GM12873 (cell line): ENCODE measurements around the gene ARV1.

Source experiments
- TF ChIP-seq, protein P1 (sequence below): IDR thresholded peaks from 2 replicates; pipeline ENCODE4 v1.5.1; 2012; ENCODE audit warnings: low read depth, mild to moderate bottlenecking, moderate library complexity, low read length, control low read depth; ENCODE audit not compliant: insufficient read depth; ENCODE audit errors: missing control alignments

Gene ARV1

DNA sequence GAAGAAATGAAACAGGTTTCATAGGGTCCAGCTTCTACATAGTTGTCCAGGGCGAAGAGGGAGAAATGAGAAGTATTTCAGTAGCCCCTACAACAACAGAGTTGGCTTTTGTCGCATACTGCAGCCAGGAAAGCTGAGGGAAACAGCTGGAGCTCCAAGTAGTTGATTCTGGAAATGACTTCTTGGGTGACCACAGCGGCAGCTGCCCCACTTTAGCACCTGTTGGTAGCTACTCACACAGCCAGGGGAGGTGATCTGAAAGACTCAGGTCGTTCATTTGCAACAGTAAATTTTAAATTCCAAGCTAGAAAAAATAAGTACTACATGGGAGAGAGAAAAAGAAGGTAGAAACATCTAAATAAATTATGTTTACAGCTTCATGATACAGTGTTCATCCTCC lies 2.5 kb upstream of the ARV1 start:
- TF ChIP-seq, protein P1, sequence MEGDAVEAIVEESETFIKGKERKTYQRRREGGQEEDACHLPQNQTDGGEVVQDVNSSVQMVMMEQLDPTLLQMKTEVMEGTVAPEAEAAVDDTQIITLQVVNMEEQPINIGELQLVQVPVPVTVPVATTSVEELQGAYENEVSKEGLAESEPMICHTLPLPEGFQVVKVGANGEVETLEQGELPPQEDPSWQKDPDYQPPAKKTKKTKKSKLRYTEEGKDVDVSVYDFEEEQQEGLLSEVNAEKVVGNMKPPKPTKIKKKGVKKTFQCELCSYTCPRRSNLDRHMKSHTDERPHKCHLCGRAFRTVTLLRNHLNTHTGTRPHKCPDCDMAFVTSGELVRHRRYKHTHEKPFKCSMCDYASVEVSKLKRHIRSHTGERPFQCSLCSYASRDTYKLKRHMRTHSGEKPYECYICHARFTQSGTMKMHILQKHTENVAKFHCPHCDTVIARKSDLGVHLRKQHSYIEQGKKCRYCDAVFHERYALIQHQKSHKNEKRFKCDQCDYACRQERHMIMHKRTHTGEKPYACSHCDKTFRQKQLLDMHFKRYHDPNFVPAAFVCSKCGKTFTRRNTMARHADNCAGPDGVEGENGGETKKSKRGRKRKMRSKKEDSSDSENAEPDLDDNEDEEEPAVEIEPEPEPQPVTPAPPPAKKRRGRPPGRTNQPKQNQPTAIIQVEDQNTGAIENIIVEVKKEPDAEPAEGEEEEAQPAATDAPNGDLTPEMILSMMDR = no peak

DNA sequence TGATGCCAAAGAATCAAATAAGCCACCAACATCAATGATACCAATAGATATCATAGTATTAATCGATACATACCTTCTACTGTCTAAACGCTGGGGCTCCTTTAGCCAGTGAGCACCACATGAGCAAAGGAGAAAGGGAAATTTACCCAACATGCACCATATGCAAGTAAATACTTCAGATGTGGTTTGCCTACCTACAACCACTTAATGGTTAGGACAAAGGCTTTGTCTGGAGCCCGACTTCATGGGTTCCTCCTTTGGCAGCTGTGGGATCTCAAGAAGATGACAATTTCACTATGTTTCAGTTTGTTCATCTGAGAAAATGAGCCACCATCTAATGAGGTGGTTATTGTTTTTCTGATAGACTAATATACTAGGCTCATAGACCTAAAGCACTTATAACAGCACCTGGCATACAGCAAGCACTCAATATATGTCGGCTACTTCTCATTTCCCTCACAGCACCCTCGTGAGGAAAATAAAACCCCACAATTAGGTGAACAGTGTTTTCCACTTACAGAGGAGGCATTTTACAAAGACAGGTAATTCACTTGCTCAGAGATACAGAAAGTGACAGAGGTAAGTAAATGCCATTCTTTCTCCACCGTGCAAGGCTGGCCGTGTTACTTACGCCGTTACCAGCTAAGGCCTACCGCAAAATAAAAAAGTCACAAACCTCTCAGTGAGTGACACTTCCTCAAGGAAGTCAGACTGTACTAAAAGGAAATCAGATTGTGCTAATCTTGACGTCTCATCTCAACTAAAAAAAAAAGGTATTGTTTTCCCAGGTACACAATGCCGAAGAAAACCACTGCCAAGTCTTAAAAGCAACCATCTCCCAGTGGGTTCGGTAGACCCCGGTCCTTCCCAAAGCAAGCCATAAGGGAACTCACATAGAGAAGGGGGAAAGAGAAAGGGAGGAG lies 1.8 kb upstream of the ARV1 start:
- TF ChIP-seq, protein P1 = no peak

DNA sequence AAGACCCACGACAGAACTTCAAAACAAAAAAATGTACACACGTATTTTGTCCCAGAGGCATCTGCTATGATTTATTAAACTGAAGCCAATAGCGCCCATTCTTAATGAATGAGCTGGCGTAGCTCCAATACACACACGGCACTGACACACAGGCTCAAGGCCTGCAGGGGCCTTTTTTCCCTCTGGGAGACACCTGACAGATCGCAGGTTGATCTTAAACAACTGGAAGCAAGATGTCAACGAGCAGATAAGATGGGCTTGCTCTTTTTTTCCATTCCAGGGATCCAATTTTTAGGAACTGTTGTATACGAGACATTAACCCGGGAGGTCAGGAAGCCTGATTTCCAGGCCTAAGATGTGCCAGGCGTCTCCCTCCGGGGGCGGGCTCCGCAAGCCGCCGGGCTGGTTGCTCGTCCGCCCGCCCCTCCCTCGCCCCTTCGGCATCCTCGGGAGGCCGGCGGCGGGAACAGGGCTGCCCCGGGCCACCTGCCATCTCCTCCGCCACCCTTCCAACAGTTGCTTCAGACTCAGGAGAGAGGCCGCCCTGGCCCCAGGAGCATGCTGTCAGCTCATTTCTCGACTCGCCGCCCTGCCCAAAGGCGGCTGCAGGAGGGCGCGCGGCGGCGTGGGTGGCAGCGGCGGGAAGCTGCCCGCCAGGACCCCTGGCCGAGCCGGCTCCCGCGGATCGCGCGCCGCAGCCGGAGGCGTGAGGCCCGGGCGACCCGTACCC lies 968 bp upstream of the ARV1 start:
- TF ChIP-seq, protein P1 = no peak

DNA sequence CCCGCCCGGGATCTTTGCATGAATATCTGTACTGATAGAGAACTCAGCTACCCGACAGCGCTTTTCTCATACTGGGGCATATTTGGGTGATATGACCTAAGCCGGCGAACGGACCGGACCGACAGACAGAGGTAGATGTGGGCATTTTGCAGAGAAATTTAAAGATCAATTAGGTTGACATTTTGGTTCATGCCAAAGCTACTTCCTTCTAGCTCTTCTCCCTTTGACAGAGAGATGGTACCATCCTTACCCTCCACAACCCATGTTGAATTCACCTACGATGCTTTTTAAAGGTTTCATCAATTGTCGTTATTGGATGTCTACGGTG lies 459 bp downstream of the ARV1 start:
- TF ChIP-seq, protein P1 = no peak

DNA sequence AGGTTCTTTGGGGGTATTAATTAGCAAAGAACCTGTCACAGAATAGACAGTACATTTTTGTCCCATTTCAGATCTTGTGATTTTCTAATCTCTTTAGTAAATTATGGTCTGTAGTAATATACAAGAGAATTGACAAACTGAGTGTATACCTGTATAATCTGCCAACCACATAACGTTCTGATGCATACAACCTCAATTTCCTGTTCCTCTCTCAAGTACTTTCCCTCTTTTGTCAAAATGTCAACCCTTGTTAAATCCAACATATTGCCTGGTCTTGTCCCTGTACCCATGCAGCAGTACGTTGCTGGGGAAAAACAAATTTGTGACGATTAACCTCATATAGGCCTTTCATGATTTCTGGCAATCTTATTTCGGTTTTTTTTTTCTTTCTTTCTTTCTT lies 1.1 kb downstream of the ARV1 start:
- TF ChIP-seq, protein P1 = no peak

DNA sequence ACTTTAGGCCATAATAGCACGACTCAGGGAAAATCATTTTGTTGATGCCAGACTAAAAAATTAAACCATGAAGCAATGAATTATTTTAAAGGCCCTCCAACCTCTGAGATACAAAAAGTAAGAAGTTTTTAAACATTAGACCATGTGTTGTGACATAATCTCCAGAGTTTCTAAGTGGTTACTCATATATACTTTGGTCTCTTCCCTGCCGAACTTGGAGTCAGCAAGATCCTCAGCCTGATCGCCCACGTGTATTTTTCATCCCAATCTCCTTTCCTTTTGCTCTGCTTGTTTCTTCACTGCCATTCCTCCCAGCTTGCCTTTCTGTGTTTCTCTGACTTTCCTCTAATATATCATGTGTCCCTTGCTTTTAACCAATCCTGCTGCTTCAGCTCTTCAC lies 3.8 kb downstream of the ARV1 start:
- TF ChIP-seq, protein P1 = no peak

DNA sequence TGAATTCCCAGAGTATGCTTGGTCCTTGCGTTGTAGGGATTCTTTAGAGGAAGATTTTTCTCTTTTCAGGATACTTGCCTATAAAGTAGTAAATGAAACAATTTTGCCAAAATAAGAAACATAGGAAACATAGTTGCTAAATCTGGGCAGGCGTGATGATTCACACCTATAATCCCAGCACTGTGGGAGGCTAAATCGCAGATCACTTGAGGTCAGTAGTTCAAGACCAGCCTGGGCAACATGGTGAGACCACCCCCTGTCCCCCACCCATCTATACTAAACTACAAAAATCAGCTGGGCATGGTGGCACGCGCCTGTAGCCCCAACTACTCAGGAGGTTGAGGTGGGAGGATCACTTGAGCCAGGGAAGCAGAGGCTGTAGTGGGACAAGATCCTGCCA lies 4.9 kb downstream of the ARV1 start:
- TF ChIP-seq, protein P1 = no peak
